SW 1271 (cell line): ENCODE measurements around the gene RELA.
A peak's percentile ranks its signal among the peaks of the same experiment; 100 is the strongest.
"Not testable (repeated sequence)": the region's sequence is repeated elsewhere in the genome, so short reads cannot be mapped to it uniquely, and the experiment has no call there.

ENCODE experiments used
- DNase-seq, 2 experiments: peaks; one replicate each; lab custom pipeline; 2025; lab: John Stamatoyannopoulos, UW

Gene RELA

DNA sequence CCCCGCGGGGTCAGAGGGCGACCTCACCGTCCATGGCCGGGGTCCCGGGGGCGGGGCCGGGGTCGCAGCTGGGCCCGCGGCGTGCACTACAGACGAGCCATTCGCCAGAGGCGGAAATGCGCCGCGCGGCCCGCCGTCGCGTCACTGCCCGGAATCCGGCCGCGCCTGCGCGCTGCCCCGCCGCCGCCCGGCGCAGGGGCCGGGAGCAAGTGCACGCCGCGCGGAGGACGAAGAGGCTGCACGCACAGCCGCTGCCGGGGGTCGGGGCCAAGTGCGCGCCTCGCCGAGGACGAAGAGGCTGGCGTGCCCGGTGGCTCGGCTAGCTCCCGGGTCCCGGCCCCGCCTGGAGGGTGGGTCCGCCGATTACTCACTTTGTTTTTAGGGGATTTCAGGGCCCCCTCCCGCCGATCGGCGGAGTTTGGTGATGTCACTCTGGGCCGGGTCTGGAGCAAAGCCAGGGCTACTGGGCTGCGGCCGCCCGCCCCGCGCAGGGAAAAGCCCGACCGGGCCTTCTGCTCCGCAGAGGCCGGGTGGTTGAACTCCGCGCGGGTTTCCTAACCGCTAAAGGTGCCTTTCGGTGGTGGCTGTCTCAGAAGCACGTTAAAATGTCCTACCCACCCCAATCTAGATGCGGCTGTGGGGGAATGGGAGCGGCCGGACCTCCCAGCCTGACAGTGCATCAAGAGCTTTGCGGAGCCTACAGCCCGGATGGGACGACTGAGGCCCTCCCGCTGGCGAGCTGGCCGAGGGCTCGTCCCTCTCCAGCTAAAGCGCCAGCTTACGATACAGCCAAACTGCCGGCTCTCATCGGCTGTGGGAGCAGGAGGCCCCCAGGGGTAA lies at the start of gene RELA:
RELA (minus strand) TSS at position 118 of the 840 bp plus-strand sequence; CDS start at position 34, 84 bp downstream.
- peak; percentile 72 to 85 for DNase-seq

- peak; percentile 96 to 97 for DNase-seq
These were observed 49.3 kb upstream of the RELA start, which contains the start of gene KAT5 for GRCh38 chr11:65711785-65712632. TSS of gene KAT5 (plus strand) at chr11:65712252. CDS start at chr11:65712268, 16 bp downstream.

- no peak for DNase-seq
These were observed 47.7 kb upstream of the RELA start for GRCh38 chr11:65710421-65710820.

DNA sequence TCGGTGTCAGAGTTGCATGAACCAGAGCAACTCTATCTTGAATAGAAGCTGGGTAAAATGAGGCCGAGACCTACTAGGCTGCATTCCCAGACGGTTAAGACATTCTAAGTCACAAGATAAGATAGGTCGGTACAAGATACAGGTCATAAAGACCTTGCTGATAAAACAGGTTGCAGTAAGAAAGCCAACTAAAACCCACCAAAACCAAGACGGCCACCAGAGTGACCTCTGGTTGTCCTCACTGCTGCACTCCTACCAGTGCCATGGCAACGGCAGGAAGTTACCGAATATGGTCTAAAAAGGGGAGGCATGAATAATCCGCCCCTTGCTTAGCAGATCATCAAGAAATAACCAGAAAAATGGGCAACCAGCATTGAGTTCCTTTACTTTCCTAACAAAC lies 46.9 kb upstream of the RELA start:
- no peak for DNase-seq

DNA sequence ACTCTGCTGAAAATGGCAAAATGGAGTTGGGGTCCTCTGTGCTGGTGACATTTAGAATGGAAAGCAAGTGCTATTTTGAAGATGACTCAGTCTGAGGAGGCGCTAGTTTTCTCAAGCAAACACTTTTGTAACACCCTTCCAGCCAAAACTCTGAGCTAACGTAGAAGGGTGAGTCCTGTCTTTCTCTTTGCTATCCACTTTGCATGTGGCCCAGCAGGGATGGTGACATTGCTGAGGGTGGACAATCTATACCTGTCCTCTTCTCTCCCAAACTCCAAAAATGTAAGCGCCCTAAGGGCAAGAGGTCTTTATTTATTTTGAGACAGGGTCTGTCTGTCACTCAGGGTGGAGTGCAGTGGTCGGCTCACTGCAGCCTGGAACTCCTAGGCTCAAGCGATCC lies 45.7 kb upstream of the RELA start:
- no peak for DNase-seq

DNA sequence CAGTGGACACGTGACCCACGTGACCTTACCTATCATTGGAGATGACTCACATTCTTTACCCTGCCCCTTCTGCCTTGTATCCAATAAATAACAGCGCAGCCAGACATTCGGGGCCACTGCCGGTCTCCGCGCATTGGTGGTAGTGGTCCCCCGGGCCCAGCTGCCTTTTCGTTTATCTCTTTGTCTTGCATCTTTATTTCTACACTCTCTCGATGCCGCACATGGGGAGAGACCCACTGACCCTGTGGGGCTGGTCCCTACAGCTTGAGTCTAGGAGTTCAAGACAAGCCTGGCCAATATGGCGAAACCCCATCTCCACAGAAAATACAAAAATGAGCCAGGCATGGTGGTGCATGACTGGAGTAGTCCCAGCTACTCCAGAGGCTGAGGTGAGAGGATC lies 44.3 kb upstream of the RELA start:
- DNase-seq, result not testable (repeated sequence)

DNA sequence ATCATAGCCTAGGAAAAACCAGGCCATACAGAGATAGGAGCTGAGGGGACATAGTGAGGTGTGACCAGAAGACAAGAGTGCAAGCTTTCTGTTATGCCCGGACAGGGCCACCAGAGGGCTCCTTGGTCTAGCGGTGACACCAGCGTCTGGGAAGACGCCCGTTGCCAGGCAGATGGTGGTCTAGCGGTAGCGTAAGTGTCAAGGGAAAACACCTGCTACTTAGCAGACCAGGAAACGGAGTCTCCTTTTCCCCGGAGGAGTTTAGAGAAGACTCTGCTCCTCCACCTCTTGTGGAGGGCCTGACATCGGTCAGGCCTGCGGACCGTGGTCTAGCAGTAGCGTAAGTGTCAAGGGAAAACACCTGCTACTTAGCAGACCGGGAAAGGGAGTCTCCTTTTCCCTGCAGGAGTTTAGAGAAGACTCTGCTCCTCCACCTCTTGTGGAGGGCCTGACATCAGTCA lies 43.6 kb upstream of the RELA start:
- DNase-seq, result peak in 1 of 2 experiments; percentile 42

DNA sequence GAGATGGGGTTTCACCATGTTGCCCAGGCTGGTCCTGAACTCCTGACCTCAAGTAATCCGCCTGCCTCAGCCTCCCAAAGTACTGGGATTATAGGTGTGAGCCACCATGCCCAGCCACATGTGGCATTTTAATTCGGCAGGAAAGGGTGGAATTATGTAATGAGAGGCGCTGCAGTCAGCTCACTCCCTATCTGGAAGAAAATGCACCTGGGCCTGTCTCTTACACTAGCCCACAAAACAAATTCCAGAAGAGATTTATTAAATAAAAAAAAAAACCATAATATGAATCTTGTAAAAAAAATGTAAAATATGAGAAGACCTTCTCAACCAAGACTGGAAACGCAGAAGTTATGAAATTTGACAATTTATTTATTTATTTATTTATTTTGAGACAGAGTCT lies 41.1 kb upstream of the RELA start:
- DNase-seq, result no peak

GRCh38 chr11:65701686-65702085 lies 39.0 kb upstream of the RELA start:
- no peak for DNase-seq

- no peak for DNase-seq
These were observed 37.7 kb upstream of the RELA start for GRCh38 chr11:65700399-65700798.

DNA sequence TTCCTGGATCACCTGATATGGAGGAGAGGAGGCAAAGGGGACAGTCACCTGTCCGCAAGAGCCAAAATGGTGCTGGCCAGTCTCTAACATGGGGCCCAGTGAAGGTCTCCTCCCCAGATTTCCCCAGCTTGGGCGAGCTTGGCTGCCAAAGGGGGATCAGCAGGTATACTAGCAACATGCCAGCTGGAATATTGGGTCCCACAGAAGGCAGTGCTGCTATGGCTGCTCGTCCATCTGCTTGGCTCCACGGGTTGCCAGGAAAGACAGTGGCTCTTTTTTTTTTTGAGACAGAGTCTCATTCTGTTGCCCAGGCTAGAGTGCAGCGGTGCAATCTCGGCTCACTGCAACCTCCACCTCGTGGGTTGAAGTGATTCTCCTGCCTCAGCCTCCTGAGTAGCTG lies 36.6 kb upstream of the RELA start:
- DNase-seq, result no peak

DNA sequence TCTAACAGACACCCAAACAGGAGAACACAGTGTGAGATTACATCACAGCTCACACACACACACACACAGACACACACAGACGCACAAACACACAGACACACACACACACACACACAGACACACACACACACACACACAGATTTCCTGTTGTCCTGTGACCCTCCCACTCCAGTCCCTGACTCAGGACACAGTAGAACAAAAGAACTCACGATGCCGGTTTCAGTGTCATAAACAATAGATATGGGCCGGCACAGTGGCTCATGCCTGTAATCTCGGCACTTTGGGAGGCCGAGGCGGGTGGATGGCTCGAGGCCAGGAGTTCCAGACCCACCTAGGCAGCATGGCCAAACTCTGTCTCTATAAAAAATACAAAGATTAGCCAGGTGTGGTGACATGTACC lies 35.5 kb upstream of the RELA start:
- DNase-seq, result no peak

DNA sequence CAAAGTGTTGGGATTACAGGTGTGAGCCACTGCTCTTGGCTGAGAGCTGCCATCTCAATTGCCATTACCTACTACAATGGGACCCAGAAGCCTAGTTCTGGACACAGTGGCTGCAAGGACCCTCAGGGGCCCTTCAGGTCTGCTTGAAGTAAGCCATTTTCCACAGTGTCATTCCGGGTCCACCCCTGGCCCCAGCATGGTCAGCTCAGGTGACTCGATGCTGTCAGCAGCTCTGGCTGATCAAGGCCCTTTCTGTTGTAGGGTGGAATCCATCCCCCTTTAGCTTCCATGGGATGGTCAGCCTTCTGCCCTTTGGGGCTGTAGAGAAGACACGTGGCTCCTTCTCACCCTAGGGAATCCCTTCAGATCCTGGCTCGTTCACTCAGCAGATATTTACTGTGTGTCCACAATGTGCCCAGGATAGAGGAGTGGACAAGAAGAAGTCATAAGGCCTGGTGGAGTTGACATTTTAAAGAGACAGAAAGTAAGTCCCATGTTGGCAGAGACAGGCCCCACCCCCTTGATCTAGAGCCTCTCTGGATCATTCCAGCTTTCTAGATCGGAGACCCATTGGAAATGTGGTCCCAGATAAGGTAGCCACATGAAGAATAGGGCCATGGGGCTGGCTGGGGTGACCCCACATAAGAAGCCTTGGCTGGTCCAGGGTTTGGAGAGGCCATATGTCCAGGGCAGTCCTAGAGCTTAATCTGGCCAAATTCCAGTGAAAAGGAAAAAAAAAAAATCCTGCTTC lies 34.3 kb upstream of the RELA start:
- DNase-seq, result no peak

GRCh38 chr11:65695459-65696241 lies 32.9 kb upstream of the RELA start:
- DNase-seq, result no peak

GRCh38 chr11:65692367-65692766 lies 29.7 kb upstream of the RELA start:
- no peak for DNase-seq

DNA sequence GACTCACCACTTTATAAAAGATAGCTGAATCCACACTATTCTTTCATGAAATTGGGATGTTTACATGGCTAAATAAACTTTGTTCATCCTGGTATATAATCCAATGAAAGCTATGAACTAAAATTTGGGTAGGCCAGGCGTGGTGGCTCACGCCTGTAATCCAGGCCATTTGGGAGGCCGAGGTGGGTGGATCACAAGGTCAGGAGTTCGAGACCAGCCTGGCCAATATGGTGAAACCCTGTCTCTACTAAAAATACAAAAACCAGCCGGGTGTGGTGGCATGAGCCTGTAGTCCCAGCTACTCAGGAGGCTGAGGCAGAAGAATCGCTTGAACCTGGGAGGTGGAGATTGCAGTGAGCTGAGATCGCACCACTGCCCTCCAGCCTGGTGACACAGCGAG lies 29.1 kb upstream of the RELA start:
- not testable (repeated sequence) for DNase-seq

GRCh38 chr11:65685981-65686380 lies 23.3 kb upstream of the RELA start:
- DNase-seq, result no peak

- not testable (repeated sequence) for DNase-seq
These were observed 20.8 kb upstream of the RELA start for GRCh38 chr11:65683480-65683879.

DNA sequence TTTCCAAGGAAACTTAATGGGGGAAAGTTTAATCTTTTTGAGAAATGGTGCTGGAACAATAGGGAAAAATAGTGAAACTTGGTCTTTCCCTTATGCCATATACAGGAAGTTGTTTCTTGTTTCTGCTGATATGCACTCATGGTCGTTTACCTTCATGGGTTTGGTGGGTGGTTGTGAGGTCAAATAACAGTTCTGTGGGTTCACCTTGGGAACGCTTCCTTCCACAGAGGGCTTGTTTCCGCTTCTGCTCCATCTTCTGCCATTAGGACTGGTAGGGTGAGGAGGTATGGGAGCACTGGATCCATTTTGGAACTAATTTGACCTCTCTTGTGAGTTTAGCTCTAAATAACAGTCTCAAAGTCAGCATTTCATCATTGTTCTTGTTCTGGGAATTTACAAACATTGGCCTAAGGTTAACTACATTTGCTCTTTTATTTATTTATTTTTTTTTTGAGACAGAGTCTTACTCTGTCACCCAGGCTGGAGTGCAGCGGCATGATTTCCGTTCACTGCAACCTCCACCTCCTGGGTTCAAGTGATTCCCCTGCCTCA lies 17.6 kb upstream of the RELA start:
- DNase-seq, result no peak

GRCh38 chr11:65672982-65673381 lies 10.3 kb upstream of the RELA start:
- DNase-seq, result no peak
